HCT116 (cell line): ENCODE measurements around the gene WNT3A.

Source experiments
- EGR1 ChIP-seq: IDR thresholded peaks from 2 replicates; pipeline ENCODE4 v1.6.1; 2012; ENCODE audit warnings: low read depth
- EZH2 ChIP-seq: fragments of 200-600 bp; sonication (generic); IDR thresholded peaks from 2 replicates; pipeline ENCODE4 v1.6.1; 2017; ENCODE audit warnings: antibody characterized with exemption, mixed run types
- EZH2phosphoT487 ChIP-seq: fragments of 200-600 bp; IDR thresholded peaks from 2 replicates; pipeline ENCODE4 v1.6.1; 2018; ENCODE audit warnings: antibody characterized with exemption, borderline replicate concordance
- POLR2A ChIP-seq: IDR thresholded peaks from 2 replicates; pipeline ENCODE4 v1.7.0; 2011; ENCODE audit warnings: borderline replicate concordance; ENCODE audit not compliant: insufficient read depth, insufficient read length; ENCODE audit errors: extremely low read depth
- POLR2AphosphoS5 ChIP-seq: IDR thresholded peaks from 2 replicates; pipeline ENCODE4 v1.6.1; 2011; ENCODE audit warnings: mild to moderate bottlenecking, low read depth, low read length, moderate library complexity
- YY1 ChIP-seq: IDR thresholded peaks from 2 replicates; pipeline ENCODE4 v1.6.1; 2011; ENCODE audit warnings: low read length, low read depth, moderate library complexity, mild to moderate bottlenecking; ENCODE audit not compliant: insufficient replicate concordance; ENCODE audit errors: extremely low read depth
- TF ChIP-seq, protein P1 (sequence below): IDR thresholded peaks from 2 replicates; pipeline ENCODE4 v1.6.1; 2011; ENCODE audit warnings: mild to moderate bottlenecking, low read length, moderate library complexity; ENCODE audit not compliant: insufficient replicate concordance; ENCODE audit errors: extremely low read depth

DNA sequence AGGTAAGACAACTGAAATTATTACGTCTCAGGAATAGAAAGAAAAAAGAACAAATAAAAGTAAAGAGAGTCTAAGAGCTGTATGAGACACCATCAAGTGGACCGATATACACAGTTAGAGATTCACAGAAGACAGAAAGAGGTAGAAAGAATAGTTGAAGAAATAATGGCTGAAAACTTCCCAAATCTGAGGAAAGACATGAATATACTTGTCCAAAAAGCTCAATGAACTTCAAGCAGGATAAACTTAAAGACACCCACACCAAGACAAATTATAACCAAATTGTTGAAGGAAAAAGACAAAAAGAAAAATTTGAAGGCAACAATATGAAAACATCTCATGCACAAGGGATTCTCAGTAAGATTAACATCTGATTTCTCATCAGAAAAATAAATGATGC, 19.6 kb upstream of the WNT3A start:
- TF ChIP-seq EZH2, result no peak
- no peak for TF ChIP-seq POLR2A
- TF ChIP-seq, protein P1, sequence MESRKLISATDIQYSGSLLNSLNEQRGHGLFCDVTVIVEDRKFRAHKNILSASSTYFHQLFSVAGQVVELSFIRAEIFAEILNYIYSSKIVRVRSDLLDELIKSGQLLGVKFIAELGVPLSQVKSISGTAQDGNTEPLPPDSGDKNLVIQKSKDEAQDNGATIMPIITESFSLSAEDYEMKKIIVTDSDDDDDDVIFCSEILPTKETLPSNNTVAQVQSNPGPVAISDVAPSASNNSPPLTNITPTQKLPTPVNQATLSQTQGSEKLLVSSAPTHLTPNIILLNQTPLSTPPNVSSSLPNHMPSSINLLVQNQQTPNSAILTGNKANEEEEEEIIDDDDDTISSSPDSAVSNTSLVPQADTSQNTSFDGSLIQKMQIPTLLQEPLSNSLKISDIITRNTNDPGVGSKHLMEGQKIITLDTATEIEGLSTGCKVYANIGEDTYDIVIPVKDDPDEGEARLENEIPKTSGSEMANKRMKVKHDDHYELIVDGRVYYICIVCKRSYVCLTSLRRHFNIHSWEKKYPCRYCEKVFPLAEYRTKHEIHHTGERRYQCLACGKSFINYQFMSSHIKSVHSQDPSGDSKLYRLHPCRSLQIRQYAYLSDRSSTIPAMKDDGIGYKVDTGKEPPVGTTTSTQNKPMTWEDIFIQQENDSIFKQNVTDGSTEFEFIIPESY, result no peak
- TF ChIP-seq EGR1, result no peak
- no peak for TF ChIP-seq POLR2AphosphoS5
- no peak for TF ChIP-seq YY1
- no peak for TF ChIP-seq EZH2phosphoT487
